Gastroesophageal sphincter (tissue), 4 donors: Measurements from ENCODE around the gene ELF2. TPM values are rescaled to one million over a fixed set of nuclear protein-coding genes. Genes with fewer than 3 reads are reported as not detected.
"Not testable (repeated sequence)": the region's sequence is repeated elsewhere in the genome, so short reads cannot be mapped to it uniquely, and the experiment has no call there.

Experiments
- ATAC-seq: fragments of 150-250 bp; one replicate; pipeline ENCODE4 v1.9.1; 2016; ENCODE audit warnings: mild to moderate bottlenecking, moderate library complexity
- H3K27ac ChIP-seq, 4 donors: fragments of 200-600 bp; sonication (generic) in 3 of 4; 1 replicate in 3 of 4; 2 replicates in 1 of 4; pipeline ENCODE4 v1.5.1; 2016 to 2019
- H3K27me3 ChIP-seq: fragments of 200-600 bp; sonication (generic); one replicate; pipeline ENCODE4 v1.5.1; 2019
- H3K36me3 ChIP-seq, 2 donors: fragments of 200-600 bp; sonication (generic); one replicate each; pipeline ENCODE4 v1.5.1; 2019; ENCODE audit warnings: control low read depth in 1 of 2
- H3K4me1 ChIP-seq, 3 donors: fragments of 200-600 bp; sonication (generic); 1 replicate in 2 of 3; 2 replicates in 1 of 3; pipeline ENCODE4 v1.5.1; 2016 to 2019; ENCODE audit warnings: control low read depth in 2 of 3
- H3K4me3 ChIP-seq, 2 donors: fragments of 200-600 bp; sonication (generic); one replicate each; pipeline ENCODE4 v1.5.1; 2019; ENCODE audit warnings: mild to moderate bottlenecking in 1 of 2, moderate library complexity in 1 of 2
- H3K9me3 ChIP-seq, 3 donors: fragments of 200-600 bp; sonication (generic); one replicate each; pipeline ENCODE4 v1.5.1; 2017 to 2019; ENCODE audit warnings: control low read depth in 2 of 3
- CTCF ChIP-seq, 4 experiments: fragments of 200-600 bp in 2 of 4; fragments of 450-650 bp in 2 of 4; sonication (generic) in 1 of 4; IDR thresholded peaks; one replicate each; pipeline ENCODE4 v1.5.1; 2017 to 2019; ENCODE audit warnings: antibody characterized with exemption in 4 of 4, mild to moderate bottlenecking in 2 of 4, moderate library complexity in 2 of 4
- EP300 ChIP-seq: sonication (generic); formaldehyde crosslinking; IDR thresholded peaks from one replicate; pipeline ENCODE4 v1.6.1; 2017; ENCODE audit warnings: antibody characterized with exemption, mild to moderate bottlenecking
- POLR2A ChIP-seq, 2 donors: fragments of 450-650 bp; IDR thresholded peaks; one replicate each; pipeline ENCODE4 v1.6.1; 2017; ENCODE audit warnings: antibody characterized with exemption in 2 of 2, mild to moderate bottlenecking in 2 of 2, moderate library complexity in 1 of 2
- POLR2AphosphoS5 ChIP-seq: sonication (generic); formaldehyde crosslinking; IDR thresholded peaks from one replicate; pipeline ENCODE4 v1.6.1; 2017; ENCODE audit warnings: antibody characterized with exemption
- WGBS, 2 donors: methylation state at CpG; one replicate each; pipeline ENCODE4 v1.1.5; 2018; ENCODE audit warnings: low coverage in 1 of 2; 5-methylcytosine and 5-hydroxymethylcytosine counted together
- total RNA-seq, 4 donors: library from RNA; depleted of rRNA; stranded (reverse); fragments of >200 nt; gene quantifications; one replicate each; pipeline ENCODE4 v1.1.0, GENCODE V29; 2016

The ELF2 gene
- total RNA-seq, 4 donors from 2014 or later, result 51.2 to 73.0 (median 60.0) TPM

- H3K27ac ChIP-seq, result no peak overlapping the region
- no peak for TF ChIP-seq POLR2A (IDR thresholded peaks at IDR 0.05)
- no peak for TF ChIP-seq EP300
- TF ChIP-seq CTCF (IDR thresholded peaks at IDR 0.05), result no peak
- no peak for TF ChIP-seq POLR2AphosphoS5
- no peaks in the 10 kb centered on the region for H3K9me3 ChIP-seq
- H3K27me3 ChIP-seq, result no peaks in the 10 kb centered on the region
- no peak for ATAC-seq
- no peak overlapping the region for H3K4me3 ChIP-seq
- WGBS, 2 donors, result 92 to 93% methylated on average over 4 of the region's 4 CpGs
- H3K36me3 ChIP-seq, result no peaks in the 10 kb centered on the region
- no peaks in the 10 kb centered on the region for H3K4me1 ChIP-seq
Measured at GRCh38 chr4:139200506-139200905, 23.5 kb upstream of the ELF2 start.

DNA sequence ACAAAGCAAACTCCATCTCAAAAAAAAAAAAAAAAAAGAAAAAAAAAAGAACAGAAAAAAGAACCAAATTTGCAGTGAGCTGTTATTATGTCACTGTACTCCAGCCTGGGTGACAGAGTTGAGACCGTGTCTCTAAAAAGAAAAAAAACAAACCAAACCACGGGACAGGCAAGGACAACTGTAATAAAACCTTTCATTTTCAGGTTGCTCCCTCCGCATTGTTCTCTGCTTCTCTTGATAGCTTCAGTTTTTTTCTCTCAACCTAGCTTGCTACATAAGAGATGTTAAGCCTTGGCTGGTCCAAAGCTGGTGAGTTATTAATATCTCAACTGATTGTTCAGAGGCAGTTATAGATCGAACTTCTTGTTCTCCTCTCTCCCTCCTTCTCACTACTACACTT lies 23.1 kb upstream of the ELF2 start:
- Histone ChIP-seq H3K9me3 (no peaks in the 10 kb centered on the region), H3K4me1 (no peaks in the 10 kb centered on the region), H3K36me3 (no peaks in the 10 kb centered on the region), H3K27ac (no peak overlapping the region), H3K27me3 (no peaks in the 10 kb centered on the region), H3K4me3 (no peak overlapping the region)
- 83 to 86% methylated on average over 3 to 4 of the region's 4 CpGs for WGBS, 2 donors
- TF ChIP-seq CTCF (IDR thresholded peaks at IDR 0.05), result no peak
- TF ChIP-seq EP300, result no peak
- no peak for TF ChIP-seq POLR2A (IDR thresholded peaks at IDR 0.05)
- no peak for TF ChIP-seq POLR2AphosphoS5
- no peak for ATAC-seq

GRCh38 chr4:139197214-139197613 lies 20.2 kb upstream of the ELF2 start:
- not testable (repeated sequence) for H3K27ac ChIP-seq, H3K4me3 ChIP-seq, ATAC-seq, H3K4me1 ChIP-seq, H3K9me3 ChIP-seq, H3K27me3 ChIP-seq, H3K36me3 ChIP-seq
- WGBS, 2 donors, result 87 to 88% methylated on average over 4 of the region's 4 CpGs

DNA sequence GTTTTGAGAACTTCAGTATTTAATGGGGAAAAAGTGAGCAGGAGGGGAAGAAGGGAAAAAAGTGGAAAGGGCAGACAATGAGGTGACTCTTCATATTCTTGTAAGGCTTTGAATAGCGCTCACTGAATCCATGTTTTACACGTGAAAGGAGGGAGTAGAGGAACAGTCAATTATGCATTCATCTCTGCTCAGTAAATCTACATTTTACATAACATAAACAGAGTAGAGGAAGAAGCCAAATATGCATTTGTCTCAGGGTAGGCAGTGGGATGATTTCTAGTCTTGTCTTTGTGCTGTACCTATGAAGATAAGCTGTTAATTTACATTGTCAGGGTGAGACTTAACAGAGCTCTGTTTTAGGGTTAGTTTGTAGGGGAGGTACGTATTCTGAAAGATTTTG lies 19.4 kb upstream of the ELF2 start:
- ATAC-seq, result no peak
- H3K4me1 ChIP-seq, result no peaks in the 10 kb centered on the region
- 62 to 66% methylated on average over 2 to 3 of the region's 3 CpGs for WGBS, 2 donors
- no peak overlapping the region for H3K27ac ChIP-seq
- no peaks in the 10 kb centered on the region for H3K27me3 ChIP-seq
- no peak for TF ChIP-seq POLR2A (IDR thresholded peaks at IDR 0.05)
- TF ChIP-seq EP300, result no peak
- TF ChIP-seq POLR2AphosphoS5, result no peak
- no peak for TF ChIP-seq CTCF (IDR thresholded peaks at IDR 0.05)
- H3K36me3 ChIP-seq, result no peaks in the 10 kb centered on the region
- no peaks in the 10 kb centered on the region for H3K9me3 ChIP-seq
- H3K4me3 ChIP-seq, result no peak overlapping the region

DNA sequence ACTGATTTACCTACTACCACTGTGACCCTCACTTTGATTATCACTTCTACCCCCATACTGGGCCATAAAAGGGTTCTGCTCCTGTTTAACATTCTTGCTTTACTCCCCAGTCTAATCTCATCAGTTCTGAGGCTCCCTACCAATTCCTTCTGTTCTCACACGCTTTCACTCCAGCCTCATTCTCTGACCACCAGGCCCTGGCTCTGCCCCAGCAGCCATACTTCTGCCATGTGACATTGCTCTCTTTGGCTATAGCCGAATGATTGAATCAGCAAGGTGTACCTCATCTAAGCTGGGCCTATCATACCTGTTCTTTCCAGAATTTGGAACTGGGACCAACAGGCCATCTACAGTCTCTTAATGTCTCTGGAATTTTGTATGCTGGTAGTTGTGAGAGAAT lies 14.4 kb upstream of the ELF2 start:
- no peaks in the 10 kb centered on the region for H3K9me3 ChIP-seq
- no peaks in the 10 kb centered on the region for H3K27me3 ChIP-seq
- no peak for TF ChIP-seq POLR2AphosphoS5
- no peak for TF ChIP-seq CTCF (IDR thresholded peaks at IDR 0.05)
- TF ChIP-seq EP300, result no peak
- TF ChIP-seq POLR2A (IDR thresholded peaks at IDR 0.05), result no peak
- H3K27ac ChIP-seq, result no peak overlapping the region
- H3K4me1 ChIP-seq, result no peaks in the 10 kb centered on the region
- no peaks in the 10 kb centered on the region for H3K36me3 ChIP-seq
- H3K4me3 ChIP-seq, result no peak overlapping the region
- ATAC-seq, result no peak
- WGBS, 2 donors, result 75 to 86% methylated on average over 1 to 2 of the region's 2 CpGs

DNA sequence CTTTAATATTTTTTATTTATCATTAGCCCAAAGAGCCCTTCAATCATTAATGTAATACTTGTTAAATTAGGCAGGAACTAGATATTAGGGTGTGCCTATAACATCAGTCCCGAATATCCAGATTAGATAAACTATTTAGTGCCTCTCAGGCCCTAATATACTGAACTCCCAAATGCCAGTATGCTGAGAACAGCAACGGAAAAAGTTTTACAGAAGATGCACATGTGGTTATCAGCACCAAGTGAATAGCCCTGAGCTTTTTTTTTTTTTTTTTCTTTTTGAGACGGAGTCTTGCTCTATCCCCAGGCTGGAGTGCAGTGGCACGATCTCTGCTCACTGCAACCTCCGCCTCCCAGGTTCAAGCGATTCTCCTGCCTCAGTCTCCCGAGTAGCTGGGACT lies 13.0 kb upstream of the ELF2 start:
- no peak for TF ChIP-seq POLR2AphosphoS5
- no peak for TF ChIP-seq POLR2A (IDR thresholded peaks at IDR 0.05)
- TF ChIP-seq CTCF (IDR thresholded peaks at IDR 0.05), result no peak
- no peak for TF ChIP-seq EP300
- Histone ChIP-seq H3K27ac (no peak overlapping the region), H3K36me3 (no peaks in the 10 kb centered on the region), H3K4me3 (no peak overlapping the region), H3K4me1 (no peaks in the 10 kb centered on the region), H3K27me3 (no peaks in the 10 kb centered on the region), H3K9me3 (no peaks in the 10 kb centered on the region)
- WGBS, 2 donors, result 74 to 93% methylated on average over 4 to 7 of the region's 7 CpGs
- no peak for ATAC-seq
